ENCODE data around the gene KDM6B.

DNA sequence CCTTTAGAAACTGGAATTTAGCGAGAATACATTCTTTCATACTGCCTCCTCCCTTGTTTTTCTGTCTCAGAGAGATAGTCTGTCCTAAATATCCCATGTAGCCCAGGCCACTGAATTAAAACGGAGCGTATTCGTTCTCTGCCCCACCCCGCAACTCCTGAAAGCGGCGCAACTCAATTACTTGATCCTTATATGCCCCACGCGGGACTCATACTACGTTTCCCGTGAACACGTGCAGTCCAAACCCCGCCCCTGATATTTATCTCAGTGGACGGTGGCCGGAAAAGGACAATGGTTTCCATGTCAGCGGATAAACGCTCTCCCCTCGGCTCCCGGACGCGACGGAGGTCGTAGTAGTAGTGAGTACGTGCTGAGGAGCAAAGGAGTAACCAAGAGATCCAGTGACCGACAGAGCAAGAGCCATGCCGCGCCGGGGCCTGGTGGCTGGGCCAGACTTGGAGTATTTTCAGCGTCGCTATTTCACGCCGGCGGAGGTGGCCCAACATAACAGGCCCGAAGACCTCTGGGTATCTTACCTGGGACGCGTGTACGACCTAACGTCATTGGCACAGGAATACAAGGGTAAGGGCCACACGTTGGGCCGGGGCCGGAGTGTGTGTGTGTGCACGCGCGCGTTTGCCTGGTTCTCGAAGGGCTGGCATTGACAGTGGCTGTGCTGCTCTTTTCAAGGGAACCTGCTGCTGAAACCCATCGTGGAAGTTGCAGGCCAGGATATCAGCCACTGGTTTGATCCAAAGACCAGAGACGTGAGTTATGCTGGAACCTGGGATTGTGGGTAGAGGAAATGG lies 23.9 kb downstream of the KDM6B start, which contains the start of gene CYB5D1:
- TF ChIP-seq, protein P1, sequence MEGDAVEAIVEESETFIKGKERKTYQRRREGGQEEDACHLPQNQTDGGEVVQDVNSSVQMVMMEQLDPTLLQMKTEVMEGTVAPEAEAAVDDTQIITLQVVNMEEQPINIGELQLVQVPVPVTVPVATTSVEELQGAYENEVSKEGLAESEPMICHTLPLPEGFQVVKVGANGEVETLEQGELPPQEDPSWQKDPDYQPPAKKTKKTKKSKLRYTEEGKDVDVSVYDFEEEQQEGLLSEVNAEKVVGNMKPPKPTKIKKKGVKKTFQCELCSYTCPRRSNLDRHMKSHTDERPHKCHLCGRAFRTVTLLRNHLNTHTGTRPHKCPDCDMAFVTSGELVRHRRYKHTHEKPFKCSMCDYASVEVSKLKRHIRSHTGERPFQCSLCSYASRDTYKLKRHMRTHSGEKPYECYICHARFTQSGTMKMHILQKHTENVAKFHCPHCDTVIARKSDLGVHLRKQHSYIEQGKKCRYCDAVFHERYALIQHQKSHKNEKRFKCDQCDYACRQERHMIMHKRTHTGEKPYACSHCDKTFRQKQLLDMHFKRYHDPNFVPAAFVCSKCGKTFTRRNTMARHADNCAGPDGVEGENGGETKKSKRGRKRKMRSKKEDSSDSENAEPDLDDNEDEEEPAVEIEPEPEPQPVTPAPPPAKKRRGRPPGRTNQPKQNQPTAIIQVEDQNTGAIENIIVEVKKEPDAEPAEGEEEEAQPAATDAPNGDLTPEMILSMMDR (IDR thresholded peaks at IDR 0.05; ENCODE audit: low read depth, low read length, missing input control): no peak
- TF ChIP-seq, protein P2, sequence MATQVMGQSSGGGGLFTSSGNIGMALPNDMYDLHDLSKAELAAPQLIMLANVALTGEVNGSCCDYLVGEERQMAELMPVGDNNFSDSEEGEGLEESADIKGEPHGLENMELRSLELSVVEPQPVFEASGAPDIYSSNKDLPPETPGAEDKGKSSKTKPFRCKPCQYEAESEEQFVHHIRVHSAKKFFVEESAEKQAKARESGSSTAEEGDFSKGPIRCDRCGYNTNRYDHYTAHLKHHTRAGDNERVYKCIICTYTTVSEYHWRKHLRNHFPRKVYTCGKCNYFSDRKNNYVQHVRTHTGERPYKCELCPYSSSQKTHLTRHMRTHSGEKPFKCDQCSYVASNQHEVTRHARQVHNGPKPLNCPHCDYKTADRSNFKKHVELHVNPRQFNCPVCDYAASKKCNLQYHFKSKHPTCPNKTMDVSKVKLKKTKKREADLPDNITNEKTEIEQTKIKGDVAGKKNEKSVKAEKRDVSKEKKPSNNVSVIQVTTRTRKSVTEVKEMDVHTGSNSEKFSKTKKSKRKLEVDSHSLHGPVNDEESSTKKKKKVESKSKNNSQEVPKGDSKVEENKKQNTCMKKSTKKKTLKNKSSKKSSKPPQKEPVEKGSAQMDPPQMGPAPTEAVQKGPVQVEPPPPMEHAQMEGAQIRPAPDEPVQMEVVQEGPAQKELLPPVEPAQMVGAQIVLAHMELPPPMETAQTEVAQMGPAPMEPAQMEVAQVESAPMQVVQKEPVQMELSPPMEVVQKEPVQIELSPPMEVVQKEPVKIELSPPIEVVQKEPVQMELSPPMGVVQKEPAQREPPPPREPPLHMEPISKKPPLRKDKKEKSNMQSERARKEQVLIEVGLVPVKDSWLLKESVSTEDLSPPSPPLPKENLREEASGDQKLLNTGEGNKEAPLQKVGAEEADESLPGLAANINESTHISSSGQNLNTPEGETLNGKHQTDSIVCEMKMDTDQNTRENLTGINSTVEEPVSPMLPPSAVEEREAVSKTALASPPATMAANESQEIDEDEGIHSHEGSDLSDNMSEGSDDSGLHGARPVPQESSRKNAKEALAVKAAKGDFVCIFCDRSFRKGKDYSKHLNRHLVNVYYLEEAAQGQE (IDR thresholded peaks at IDR 0.05): peak; percentile 41
- TF ChIP-seq GABPA (IDR thresholded peaks at IDR 0.05 in 1 of 2, conservative IDR thresholded peaks at IDR 0.05 in 1 of 2) (peak in 1 of 2 donors; percentile 62), YY1 (IDR thresholded peaks at IDR 0.05) (peak; percentile 28), RXRA (IDR thresholded peaks at IDR 0.05) (peak; percentile 14 to 39), JUND (IDR thresholded peaks at IDR 0.05) (peak; percentile 33 to 47), SP1 (IDR thresholded peaks at IDR 0.05) (peak; percentile 69)

Measured in liver (tissue), 3 donors.